Muscle layer of colon (tissue), 2 donors: ENCODE measurements around the gene RFK.

Source experiments
- H3K27ac ChIP-seq: one replicate; pipeline ENCODE4 v1.7.0; 2013; ENCODE audit warnings: low read depth, mild to moderate bottlenecking, low read length, moderate library complexity
- H3K27me3 ChIP-seq, 2 donors: one replicate each; pipeline ENCODE4 v1.7.0; 2013; ENCODE audit warnings: low read length in 2 of 2, mild to moderate bottlenecking in 2 of 2; ENCODE audit not compliant: insufficient read depth in 2 of 2, control insufficient read depth in 1 of 2
- H3K36me3 ChIP-seq: one replicate; pipeline ENCODE4 v1.7.0; 2013; ENCODE audit warnings: mild to moderate bottlenecking, low read length; ENCODE audit not compliant: insufficient read depth
- H3K4me1 ChIP-seq: one replicate; pipeline ENCODE4 v1.7.0; 2013; ENCODE audit warnings: mild to moderate bottlenecking, low read length; ENCODE audit not compliant: insufficient read depth
- H3K4me3 ChIP-seq, 2 donors: one replicate each; pipeline ENCODE4 v1.7.0; 2013; ENCODE audit warnings: low read length in 2 of 2, low read depth in 1 of 2, mild to moderate bottlenecking in 1 of 2, moderate library complexity in 1 of 2
- H3K9ac ChIP-seq: one replicate; pipeline ENCODE4 v1.7.0; 2013; ENCODE audit warnings: low read length
- H3K9me3 ChIP-seq: one replicate; pipeline ENCODE4 v1.7.0; 2013; ENCODE audit warnings: mild to moderate bottlenecking, low read length
- donor health status: abdominal sarcoma.
- donor health status: Adenocarcinoma of cecum.

The RFK gene

DNA sequence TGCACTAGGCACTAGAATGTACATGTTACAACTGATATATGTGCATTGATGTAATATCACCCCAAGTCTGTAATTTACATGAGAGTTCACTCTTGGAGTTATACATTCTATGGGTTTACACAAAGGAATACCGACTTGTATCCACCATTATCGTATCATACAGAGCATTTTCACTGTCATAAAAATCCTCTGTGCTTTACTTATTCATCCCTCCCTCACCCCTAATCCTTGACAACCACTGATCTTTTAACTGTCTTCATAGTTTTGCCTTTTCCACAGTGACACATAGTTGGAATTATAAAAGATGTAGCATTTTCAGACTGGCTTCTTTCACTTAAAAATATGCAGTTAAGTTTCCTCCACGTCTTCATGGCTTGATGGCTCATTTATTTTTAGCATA is 11.1 kb upstream of the RFK start:
- H3K4me1 ChIP-seq, result no peaks in the 10 kb centered on the region
- no peak overlapping the region for H3K27ac ChIP-seq
- no peak overlapping the region for H3K9ac ChIP-seq
- no peak overlapping the region for H3K4me3 ChIP-seq
- no peaks in the 10 kb centered on the region for H3K27me3 ChIP-seq
- H3K9me3 ChIP-seq, result no peaks in the 10 kb centered on the region
- H3K36me3 ChIP-seq, result no peaks in the 10 kb centered on the region

DNA sequence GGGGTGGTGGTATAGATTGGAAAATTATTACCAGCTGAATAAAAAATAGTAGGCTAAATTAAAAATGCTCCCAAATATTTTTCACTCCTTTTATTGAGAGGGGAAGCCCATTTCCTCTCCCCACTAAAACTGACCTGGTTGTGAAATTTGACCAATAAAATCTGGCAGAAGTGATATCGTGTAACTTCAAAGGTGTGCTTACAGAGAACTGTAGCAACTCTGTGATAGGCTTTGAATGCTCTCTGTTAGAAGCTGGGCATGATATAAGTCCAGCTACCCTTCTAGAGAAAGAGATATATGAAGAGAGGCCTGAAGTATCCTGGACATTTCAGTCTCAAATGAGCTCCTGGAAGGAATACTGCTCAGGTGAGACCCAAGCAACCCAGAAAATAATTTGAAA is 10.2 kb upstream of the RFK start:
- H3K4me3 ChIP-seq, result no peak overlapping the region
- H3K4me1 ChIP-seq, result no peaks in the 10 kb centered on the region
- no peaks in the 10 kb centered on the region for H3K27me3 ChIP-seq
- no peak overlapping the region for H3K9ac ChIP-seq
- no peaks in the 10 kb centered on the region for H3K36me3 ChIP-seq
- H3K9me3 ChIP-seq, result no peaks in the 10 kb centered on the region
- H3K27ac ChIP-seq, result no peak overlapping the region

DNA sequence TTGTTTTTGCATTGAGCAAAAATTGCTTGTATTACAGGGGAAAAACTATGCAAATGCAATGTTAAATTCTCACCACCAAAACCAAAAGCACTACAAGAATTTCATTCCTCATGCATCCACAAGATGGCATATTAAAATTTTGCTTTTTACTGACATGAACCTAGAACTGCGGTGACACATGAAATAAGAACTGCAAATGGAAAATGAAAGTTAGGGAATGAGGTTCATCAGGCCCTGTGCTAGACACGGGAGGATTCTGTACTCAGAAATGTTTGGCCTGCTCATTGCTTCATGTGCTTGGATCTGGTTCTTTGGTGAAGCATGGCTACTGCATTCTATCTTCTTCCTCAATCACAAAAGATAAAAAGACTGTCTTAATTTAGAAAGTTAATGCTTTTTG is 9.1 kb upstream of the RFK start:
- Histone ChIP-seq H3K27me3 (no peaks in the 10 kb centered on the region), H3K4me3 (no peak overlapping the region), H3K27ac (no peak overlapping the region), H3K4me1 (no peaks in the 10 kb centered on the region), H3K9me3 (no peaks in the 10 kb centered on the region), H3K36me3 (no peaks in the 10 kb centered on the region), H3K9ac (no peak overlapping the region)

DNA sequence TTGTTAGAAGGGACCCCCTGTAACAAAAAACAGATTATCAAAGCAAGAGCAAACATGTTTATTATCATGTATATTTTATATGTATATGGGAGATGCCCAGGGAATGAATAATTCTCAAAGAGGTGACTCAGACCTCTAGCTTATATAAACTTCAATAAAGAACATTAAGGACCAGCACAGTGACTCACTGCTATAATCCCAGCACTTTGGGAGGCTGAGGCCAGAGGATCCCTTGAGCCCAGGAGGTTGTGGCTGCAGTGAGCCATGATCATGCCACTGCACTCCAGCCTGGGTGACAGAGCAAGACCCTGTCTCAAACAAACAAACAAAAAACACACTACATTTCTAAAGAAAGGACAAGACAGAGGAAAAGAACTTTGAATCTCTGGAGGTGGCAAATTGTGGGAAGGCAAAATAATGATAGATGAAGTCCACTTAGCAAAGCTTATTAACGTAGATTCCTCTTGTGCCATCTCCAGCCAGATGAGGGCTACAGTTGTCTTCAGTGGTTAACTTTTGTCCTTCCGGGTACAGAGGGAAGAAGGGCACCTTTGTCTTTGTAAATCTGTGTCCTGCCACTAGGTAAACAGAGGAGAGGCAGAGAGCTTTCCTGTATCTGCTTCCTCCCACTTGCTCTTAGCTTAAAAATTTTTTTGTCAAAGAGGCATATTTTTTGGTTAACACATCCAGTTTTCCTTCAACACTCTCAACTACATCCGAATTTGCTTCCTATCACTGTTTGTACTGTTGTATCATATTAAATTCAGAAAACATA is 7.5 kb upstream of the RFK start:
- Histone ChIP-seq H3K9ac (no peak overlapping the region), H3K27ac (no peak overlapping the region), H3K9me3 (no peaks in the 10 kb centered on the region), H3K4me1 (no peaks in the 10 kb centered on the region), H3K27me3 (no peaks in the 10 kb centered on the region), H3K36me3 (no peaks in the 10 kb centered on the region), H3K4me3 (no peak overlapping the region)

DNA sequence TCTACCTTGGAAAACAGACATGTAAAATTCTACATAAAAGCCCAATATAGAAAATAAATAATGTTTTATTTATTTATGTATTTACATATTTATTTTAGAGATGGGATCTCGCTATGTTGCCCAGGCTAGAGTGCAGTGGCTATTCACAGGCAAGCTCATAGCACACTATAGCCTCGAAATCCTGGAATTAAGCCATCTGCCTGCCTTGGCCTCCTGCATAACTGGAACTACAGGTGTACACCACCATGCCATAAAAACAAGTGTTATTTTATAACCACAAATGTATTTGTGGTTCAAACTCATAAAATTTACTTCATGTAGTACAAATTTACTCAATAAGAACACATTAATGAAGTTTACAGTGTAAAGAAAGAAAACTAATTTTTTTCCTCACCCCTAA is 7.0 kb upstream of the RFK start:
- Histone ChIP-seq H3K4me1 (no peaks in the 10 kb centered on the region), H3K27me3 (no peaks in the 10 kb centered on the region), H3K9me3 (no peaks in the 10 kb centered on the region), H3K27ac (no peak overlapping the region), H3K36me3 (no peaks in the 10 kb centered on the region), H3K4me3 (no peak overlapping the region), H3K9ac (no peak overlapping the region)

DNA sequence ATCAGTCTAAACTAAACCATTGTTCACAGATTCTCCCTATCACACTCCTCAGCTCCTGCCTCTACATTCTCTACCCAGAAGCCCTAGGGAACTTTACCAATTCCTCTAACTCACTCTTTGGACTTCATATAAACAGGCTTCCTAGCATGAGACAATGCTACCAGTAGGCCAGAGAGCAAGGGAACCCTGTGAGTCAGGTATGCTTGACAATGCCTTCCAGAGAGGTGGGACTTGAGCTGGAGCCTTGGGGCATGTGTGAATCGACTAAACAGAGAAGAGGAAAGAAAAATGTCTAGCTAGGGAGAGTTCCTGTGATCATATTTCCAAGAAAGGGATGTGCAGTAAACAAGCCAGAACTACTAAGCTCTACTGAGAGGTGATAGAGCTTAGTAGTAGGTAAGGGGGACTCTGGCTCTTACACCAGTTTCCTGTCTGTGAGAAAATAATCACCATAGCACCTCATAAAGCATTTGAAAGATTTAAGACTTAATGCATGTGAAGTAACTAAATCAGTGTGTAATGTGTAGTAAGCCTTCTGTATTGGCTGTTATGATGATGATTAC is 6.4 kb upstream of the RFK start:
- Histone ChIP-seq H3K9ac (no peak overlapping the region), H3K27ac (no peak overlapping the region), H3K9me3 (no peaks in the 10 kb centered on the region), H3K27me3 (no peaks in the 10 kb centered on the region), H3K36me3 (no peaks in the 10 kb centered on the region), H3K4me1 (peaks cover under 1% of the 10 kb centered on the region), H3K4me3 (no peak overlapping the region)

DNA sequence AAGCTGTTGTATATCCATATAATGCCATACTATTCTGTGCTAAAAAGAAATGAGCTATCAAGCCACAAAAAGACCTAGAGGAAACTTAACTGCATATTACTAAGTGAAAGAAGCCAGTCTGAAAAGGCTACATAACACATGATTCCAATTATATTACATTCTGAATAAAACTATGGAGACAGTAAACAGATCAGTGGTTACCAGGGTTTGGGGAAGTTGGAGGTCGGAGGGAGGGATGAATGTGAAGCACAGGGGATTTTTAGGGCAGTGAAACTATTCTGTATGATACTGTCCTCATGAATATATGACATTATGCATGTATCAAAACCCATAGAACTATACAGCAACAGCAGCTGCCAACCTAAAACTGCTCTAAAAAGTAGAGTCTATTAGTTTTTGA is 5.6 kb upstream of the RFK start:
- no peak overlapping the region for H3K4me3 ChIP-seq
- no peaks in the 10 kb centered on the region for H3K36me3 ChIP-seq
- H3K9ac ChIP-seq, result no peak overlapping the region
- peaks cover 4% of the 10 kb centered on the region for H3K4me1 ChIP-seq
- no peaks in the 10 kb centered on the region for H3K9me3 ChIP-seq
- H3K27ac ChIP-seq, result no peak overlapping the region
- H3K27me3 ChIP-seq, result no peaks in the 10 kb centered on the region

DNA sequence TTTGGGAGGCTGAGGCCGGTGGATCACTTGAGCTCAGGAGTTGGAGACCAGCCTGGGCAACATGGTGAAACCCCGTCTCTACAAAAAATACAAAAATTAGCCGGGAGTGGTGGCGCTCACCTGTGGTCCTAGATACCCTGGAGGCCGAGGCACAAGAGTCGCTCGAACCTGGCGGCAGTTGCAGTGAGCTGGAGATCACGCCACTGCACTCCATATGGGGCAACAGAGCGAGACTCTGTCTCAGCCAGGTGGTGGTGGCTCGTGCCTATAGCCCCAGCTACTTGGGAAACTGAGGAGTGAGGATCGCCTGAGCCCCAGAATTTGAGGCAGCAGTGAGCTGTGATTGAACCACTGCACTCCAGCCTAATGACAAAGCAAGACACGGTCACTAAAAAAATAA is 2.4 kb upstream of the RFK start:
- Histone ChIP-seq H3K4me1 (peaks cover 9% of the 10 kb centered on the region), H3K27ac (no peak overlapping the region)

DNA sequence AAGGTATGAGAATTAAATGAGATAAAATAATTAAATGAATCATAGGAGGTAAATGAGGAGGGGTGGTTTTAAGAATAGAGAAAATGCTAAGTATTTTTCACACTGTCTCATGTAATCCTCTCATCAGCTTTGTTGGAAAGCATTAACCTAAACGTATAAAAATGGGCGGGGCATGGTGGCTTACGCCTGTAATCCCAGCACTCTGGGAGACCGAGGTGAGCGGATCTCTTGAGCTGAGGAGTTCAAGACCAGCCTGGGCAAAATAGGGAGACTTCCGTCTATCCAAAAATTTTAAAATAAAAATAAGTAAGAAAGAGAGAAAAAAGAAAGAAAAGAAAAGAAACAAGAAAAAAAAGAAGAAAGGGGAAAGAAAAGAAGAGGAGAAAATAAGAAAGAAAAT is 1.9 kb upstream of the RFK start:
- Histone ChIP-seq H3K4me3 (no peak overlapping the region), H3K4me1 (peaks cover 9% of the 10 kb centered on the region), H3K27ac (no peak overlapping the region), H3K36me3 (no peaks in the 10 kb centered on the region), H3K9ac (no peak overlapping the region), H3K27me3 (no peaks in the 10 kb centered on the region), H3K9me3 (no peaks in the 10 kb centered on the region)

More for the DNA sequence above, 2.4 kb upstream of the RFK start:
- H3K27me3 ChIP-seq, result no peaks in the 10 kb centered on the region
- no peaks in the 10 kb centered on the region for H3K9me3 ChIP-seq
- no peak overlapping the region for H3K4me3 ChIP-seq
- no peaks in the 10 kb centered on the region for H3K36me3 ChIP-seq
- no peak overlapping the region for H3K9ac ChIP-seq

DNA sequence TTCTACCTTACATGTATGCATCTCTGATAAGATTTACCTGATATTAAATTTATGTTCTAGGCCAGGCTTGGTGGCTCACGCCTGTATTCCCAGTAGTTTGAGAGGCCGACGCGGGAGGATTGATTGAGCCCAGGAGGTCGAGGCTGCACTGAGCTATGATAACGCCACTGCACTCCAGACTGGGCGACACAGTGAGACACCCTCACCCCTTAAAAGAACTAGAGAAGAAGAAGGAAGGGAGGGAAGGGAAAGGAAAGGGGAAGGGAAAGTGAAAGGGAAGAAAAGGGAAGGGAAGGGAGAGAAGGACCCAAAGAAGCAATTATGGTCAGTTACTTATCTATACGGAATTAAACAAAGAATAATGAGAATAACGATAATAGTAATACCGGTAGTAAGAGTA is 1.2 kb upstream of the RFK start:
- H3K4me3 ChIP-seq, result peak overlapping the region in 1 of 2 donors; percentile 94
- no peaks in the 10 kb centered on the region for H3K36me3 ChIP-seq
- H3K27ac ChIP-seq, result peak overlapping the region; percentile 84
- no peak overlapping the region for H3K9ac ChIP-seq
- no peaks in the 10 kb centered on the region for H3K9me3 ChIP-seq
- no peaks in the 10 kb centered on the region for H3K27me3 ChIP-seq
- H3K4me1 ChIP-seq, result peaks cover 9% of the 10 kb centered on the region

DNA sequence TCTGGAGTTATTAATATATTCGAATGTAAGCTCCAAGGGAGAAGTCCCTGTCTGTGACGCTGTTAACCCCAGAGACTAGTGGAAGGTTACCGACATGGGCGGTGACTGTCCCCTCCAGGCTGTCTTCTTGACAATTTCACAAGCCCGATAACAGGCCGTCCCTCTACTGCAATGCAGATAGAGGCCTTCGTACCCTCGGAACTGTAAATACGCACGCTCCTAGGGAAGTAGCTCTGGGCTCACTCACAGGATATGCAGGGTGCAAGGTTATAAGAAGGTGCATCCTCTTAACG is 680 bp upstream of the RFK start:
- H3K27me3 ChIP-seq, result no peaks in the 10 kb centered on the region
- no peaks in the 10 kb centered on the region for H3K9me3 ChIP-seq
- peak overlapping the region; percentile 66 for H3K9ac ChIP-seq
- H3K4me3 ChIP-seq, result peak overlapping the region; percentile 55 to 94
- H3K4me1 ChIP-seq, result peaks cover 9% of the 10 kb centered on the region
- H3K36me3 ChIP-seq, result no peaks in the 10 kb centered on the region
- H3K27ac ChIP-seq, result peak overlapping the region; percentile 84

DNA sequence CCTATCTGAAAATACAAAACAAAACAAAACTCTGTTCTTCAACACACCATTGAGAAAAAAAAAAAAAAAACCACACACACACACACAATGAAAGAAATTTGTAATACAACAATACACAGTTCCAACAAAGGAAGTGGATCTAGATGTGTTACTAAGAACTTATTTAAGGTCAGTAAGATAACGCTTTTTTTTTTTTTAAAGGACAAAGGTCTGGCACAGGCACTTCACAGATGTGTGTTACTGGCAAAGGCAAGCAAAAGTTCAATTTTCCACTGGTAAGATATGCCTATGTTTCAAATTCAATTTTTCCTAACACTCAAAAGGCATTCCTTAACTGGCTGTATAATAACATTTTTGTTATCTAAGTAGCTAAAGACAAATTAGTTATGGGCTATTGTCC is 3.6 kb downstream of the RFK start:
- no peaks in the 10 kb centered on the region for H3K9me3 ChIP-seq
- H3K4me3 ChIP-seq, result no peak overlapping the region
- H3K27ac ChIP-seq, result no peak overlapping the region
- peaks cover 14% of the 10 kb centered on the region for H3K36me3 ChIP-seq
- H3K27me3 ChIP-seq, result no peaks in the 10 kb centered on the region
- H3K9ac ChIP-seq, result no peak overlapping the region
- peaks cover 9% of the 10 kb centered on the region for H3K4me1 ChIP-seq
